T-cell (primary cell): Measurements from ENCODE around the gene TMPRSS2. TPM values are rescaled to one million over a fixed set of nuclear protein-coding genes. Genes with fewer than 3 reads are reported as not detected.
"Not testable (repeated sequence)": the region's sequence is repeated elsewhere in the genome, so short reads cannot be mapped to it uniquely, and the experiment has no call there.

Experiments
- ATAC-seq, 4 experiments: fragments of 200-7000 bp in 3 of 4; fragments of 150-1000 bp in 1 of 4; cut with Tn5 transposase; replicated peaks in 1 of 4; 1 replicate in 3 of 4; 2 replicates in 1 of 4; pipeline ENCODE4 v1.10.0; 2021; ENCODE audit warnings: moderate library complexity in 3 of 4, mild to moderate bottlenecking in 2 of 4, moderate number of reproducible peaks in 1 of 4
- CTCF ChIA-PET, 2 donors: fragments of 300-600 bp; sonication (Branson Sonifier 250); formaldehyde crosslinking; loops; one replicate each; lab custom pipeline; 2022; ENCODE audit warnings: antibody characterized with exemption in 2 of 2; lab: Charles Lee
- POLR2A ChIA-PET, 2 donors: fragments of 300-600 bp; sonication (Branson Sonifier 250); formaldehyde crosslinking; loops; one replicate each; lab custom pipeline; 2022; ENCODE audit warnings: antibody characterized with exemption in 2 of 2; lab: Charles Lee
- DNase-seq, 35 experiments: peaks; one replicate each; pipeline versions ENCODE4 v3.0.0 to v3.0.0-alpha.2; 2013 to 2023
- H3K27ac ChIP-seq: one replicate; pipeline ENCODE4 v1.5.1; 2013; ENCODE audit warnings: low read length
- H3K27me3 ChIP-seq, 2 experiments: replicated peaks in 1 of 2; 1 replicate in 1 of 2; 2 replicates in 1 of 2; pipeline versions ENCODE4 v1.6.1 to v1.7.0; 2013; ENCODE audit warnings: low read length in 1 of 2, mixed read lengths in 1 of 2; ENCODE audit not compliant: control insufficient read depth in 2 of 2, insufficient read depth in 2 of 2; ENCODE audit errors: extremely low read depth in 1 of 2
- H3K36me3 ChIP-seq, 2 donors: 1 replicate in 1 of 2; 2 replicates in 1 of 2; pipeline versions ENCODE4 v1.6.1 to v1.7.0; 2013; ENCODE audit warnings: low read length in 1 of 2; ENCODE audit not compliant: control insufficient read depth in 2 of 2, insufficient read depth in 1 of 2; ENCODE audit errors: extremely low read depth in 1 of 2
- H3K4me1 ChIP-seq, 2 experiments: 1 replicate in 1 of 2; 2 replicates in 1 of 2; pipeline versions ENCODE4 v1.6.1 to v1.7.0; 2013; ENCODE audit warnings: low read length in 2 of 2, mixed read lengths in 1 of 2; ENCODE audit not compliant: insufficient read depth in 2 of 2, control insufficient read depth in 1 of 2; ENCODE audit errors: extremely low read depth in 1 of 2
- H3K4me3 ChIP-seq, 2 donors: 1 replicate in 1 of 2; 2 replicates in 1 of 2; pipeline versions ENCODE4 v1.5.1 to v1.7.0; 2013; ENCODE audit warnings: mild to moderate bottlenecking in 2 of 2, low read length in 1 of 2, moderate library complexity in 1 of 2; ENCODE audit not compliant: control insufficient read depth in 1 of 2; ENCODE audit errors: extremely low read depth in 1 of 2
- H3K9me3 ChIP-seq: 2 replicates; pipeline ENCODE4 v1.7.0; 2013
- H3K27ac Mint-ChIP-seq, 2 donors: one replicate each; pipeline ENCODE4 v1.8.0; 2020 to 2021; ENCODE audit warnings: mild to moderate bottlenecking in 2 of 2, mixed read lengths in 2 of 2
- H3K27me3 Mint-ChIP-seq, 2 donors: one replicate each; pipeline ENCODE4 v1.8.0; 2021 to 2022; ENCODE audit warnings: mixed read lengths in 2 of 2
- H3K36me3 Mint-ChIP-seq: one replicate; pipeline ENCODE4 v1.8.0; 2021; ENCODE audit warnings: mixed read lengths
- H3K4me1 Mint-ChIP-seq, 3 donors: one replicate each; pipeline ENCODE4 v1.8.0; 2020 to 2022; ENCODE audit warnings: mixed read lengths in 3 of 3, mild to moderate bottlenecking in 1 of 3
- H3K4me3 Mint-ChIP-seq, 3 donors: one replicate each; pipeline ENCODE4 v1.8.0; 2020 to 2022; ENCODE audit warnings: mild to moderate bottlenecking in 3 of 3, mixed read lengths in 3 of 3, moderate library complexity in 3 of 3
- H3K9me3 Mint-ChIP-seq, 3 donors: one replicate each; pipeline ENCODE4 v1.8.0; 2020 to 2022; ENCODE audit warnings: mixed read lengths in 3 of 3
- WGBS: methylation state at CpG from one replicate; pipeline ENCODE4 v1.1.5; 2013; ENCODE audit warnings: missing lambda C conversion rate; ENCODE audit not compliant: insufficient coverage; 5-methylcytosine and 5-hydroxymethylcytosine counted together
- total RNA-seq, 35 experiments: library from RNA in 6 of 35; stranded (reverse) in 6 of 35; fragments of 120-200 nt in 1 of 35; gene quantifications; one replicate each; pipeline versions ENCODE4 v1.2.1 to v1.2.4 and lab custom pipeline; 2013 to 2026

Gene TMPRSS2
- total RNA-seq, 5 donors from 2014 or later (not counting 1 experiment from before 2014, with no cell fraction given): 0.35 to 0.73 (median 0.53) TPM; not detected in 2

DNA sequence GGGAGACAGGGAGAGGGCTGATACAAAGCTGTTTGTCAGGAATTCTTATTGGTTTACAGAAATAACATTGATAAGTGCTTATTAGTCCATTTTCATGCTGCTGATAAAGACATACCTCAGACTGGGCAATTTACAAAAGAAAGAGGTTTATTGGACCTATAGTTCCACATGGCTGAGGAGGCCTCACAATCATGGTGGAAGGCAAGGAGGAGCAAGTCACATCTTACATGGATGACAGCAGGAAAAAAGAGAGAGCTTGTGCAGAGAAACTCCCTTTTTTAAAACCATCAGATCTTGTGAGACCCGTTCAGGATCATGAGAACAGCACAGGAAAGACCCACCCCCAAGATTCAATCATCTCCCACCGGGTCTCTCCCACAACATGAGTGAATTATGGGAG, 90.5 kb downstream of the TMPRSS2 start:
- Mint-ChIP-seq H3K4me1 (peaks cover 19 to 27% (median 20%) of the 10 kb centered on the region in 3 donors), H3K9me3 (peaks cover 7 to 33% (median 17%) of the 10 kb centered on the region in 3 donors), H3K27ac (peak overlapping the region; percentile 23 to 34)
- H3K36me3 Mint-ChIP-seq, H3K27me3 Mint-ChIP-seq, H3K36me3 ChIP-seq, H3K27me3 ChIP-seq, H3K9me3 ChIP-seq, H3K4me3 Mint-ChIP-seq, POLR2A ChIA-PET, H3K4me3 ChIP-seq, CTCF ChIA-PET, DNase-seq, ATAC-seq, H3K27ac ChIP-seq: not testable (repeated sequence)
- H3K4me1 ChIP-seq: peaks cover 0 to 11% of the 10 kb centered on the region in 2 experiments
- WGBS: no CpG with 5 or more reads among the region's 2 CpGs

Other genes starting within 250 kb of the TMPRSS2 start
- not detected for gene FAM3B, start 191.4 kb downstream of the TMPRSS2 start, total RNA-seq
- gene MX2, start 146.1 kb downstream of the TMPRSS2 start, total RNA-seq: 100 to 1,000 TPM in 1 of 5 donors, 10 to 100 TPM in 4; 77.7 to 103 (median 81.8) TPM
- gene MX1, start 81.9 kb downstream of the TMPRSS2 start, total RNA-seq: 10 to 100 TPM; 55.2 to 82.5 (median 68.7) TPM